Right lobe of liver (tissue), 6 donors: ENCODE data around the gene SMIM3. TPM values are rescaled to one million over a fixed set of nuclear protein-coding genes. Genes with fewer than 3 reads are reported as not detected.

Experiments
- ATAC-seq, 4 donors: fragments of 200-7000 bp; cut with Tn5 transposase; one replicate each; pipeline ENCODE4 v1.9.1; 2020; ENCODE audit warnings: mild to moderate bottlenecking in 4 of 4, moderate library complexity in 4 of 4
- DNase-seq, 3 donors: peaks; one replicate each; pipeline ENCODE4 v3.0.0-alpha.2; 2020
- H3K27ac ChIP-seq, 3 donors: fragments of 200-600 bp; one replicate each; pipeline ENCODE4 v1.8.0; 2022
- H3K27me3 ChIP-seq, 2 donors: fragments of 200-600 bp; one replicate each; pipeline ENCODE4 v1.8.0; 2022
- H3K36me3 ChIP-seq, 4 donors: fragments of 200-600 bp; sonication (generic) in 1 of 4; one replicate each; pipeline versions ENCODE4 v1.5.1 to v1.8.0; 2017 to 2022; ENCODE audit warnings: control low read depth in 1 of 4
- H3K4me1 ChIP-seq, 4 donors: fragments of 200-600 bp; sonication (generic) in 1 of 4; one replicate each; pipeline versions ENCODE4 v1.5.1 to v1.8.0; 2017 to 2022; ENCODE audit warnings: control low read depth in 1 of 4
- H3K4me3 ChIP-seq, 3 donors: fragments of 200-600 bp; one replicate each; pipeline ENCODE4 v1.8.0; 2022
- H3K9me3 ChIP-seq, 4 donors: fragments of 200-600 bp; sonication (generic) in 1 of 4; one replicate each; pipeline versions ENCODE4 v1.5.1 to v1.8.0; 2017 to 2022; ENCODE audit warnings: control low read depth in 1 of 4
- CTCF ChIP-seq, 4 donors: fragments of 200-600 bp in 3 of 4; fragments of 450-650 bp in 1 of 4; IDR thresholded peaks; one replicate each; pipeline versions ENCODE4 v1.5.1 to v1.8.0; 2016 to 2022; ENCODE audit warnings: antibody characterized with exemption in 4 of 4, mild to moderate bottlenecking in 2 of 4
- POLR2A ChIP-seq: fragments of 450-650 bp; IDR thresholded peaks from one replicate; pipeline ENCODE4 v1.6.1; 2017; ENCODE audit warnings: antibody characterized with exemption, mild to moderate bottlenecking
- WGBS: methylation state at CpG from one replicate; pipeline ENCODE4 v1.1.6; 2018; ENCODE audit warnings: low coverage, low lambda C conversion rate; ENCODE audit not compliant: insufficient coverage; ENCODE audit errors: missing lambda C conversion rate; 5-methylcytosine and 5-hydroxymethylcytosine counted together
- intact Hi-C, 2 donors: fragments of 100-400 bp; cut with DNase I; formaldehyde crosslinking; loops; one replicate each; pipeline versions ENCODE4 v1.11.2 to v1.14.1; 2022
- total RNA-seq, 6 experiments: library from RNA; depleted of rRNA in 2 of 6; stranded (reverse); fragments of >200 nt in 2 of 6; fragmentation: NEBNext Ultra II Directional in 3 of 6; extraction: Animal tissue kit (Norgen Biotek cat#: 25700) in 3 of 6; gene quantifications; one replicate each; pipeline versions ENCODE4 v1.1.0 to v1.2.4, GENCODE V29; 2016 to 2023
- donor health status: DM: no; HTN: yes; CAD: no.
- donor health status: DM: no; HTN: no; CAD: no.
- donor health status: DM: no; HTN: no; CAD: no.
- donor health status: DM: no; HTN: yes; CAD: no.
- donor health status: DM: no; HTN: yes; CAD: no.

Gene SMIM3
- total RNA-seq, 6 experiments from 2014 or later: 1.3 to 8.7 (median 3.6) TPM

DNA sequence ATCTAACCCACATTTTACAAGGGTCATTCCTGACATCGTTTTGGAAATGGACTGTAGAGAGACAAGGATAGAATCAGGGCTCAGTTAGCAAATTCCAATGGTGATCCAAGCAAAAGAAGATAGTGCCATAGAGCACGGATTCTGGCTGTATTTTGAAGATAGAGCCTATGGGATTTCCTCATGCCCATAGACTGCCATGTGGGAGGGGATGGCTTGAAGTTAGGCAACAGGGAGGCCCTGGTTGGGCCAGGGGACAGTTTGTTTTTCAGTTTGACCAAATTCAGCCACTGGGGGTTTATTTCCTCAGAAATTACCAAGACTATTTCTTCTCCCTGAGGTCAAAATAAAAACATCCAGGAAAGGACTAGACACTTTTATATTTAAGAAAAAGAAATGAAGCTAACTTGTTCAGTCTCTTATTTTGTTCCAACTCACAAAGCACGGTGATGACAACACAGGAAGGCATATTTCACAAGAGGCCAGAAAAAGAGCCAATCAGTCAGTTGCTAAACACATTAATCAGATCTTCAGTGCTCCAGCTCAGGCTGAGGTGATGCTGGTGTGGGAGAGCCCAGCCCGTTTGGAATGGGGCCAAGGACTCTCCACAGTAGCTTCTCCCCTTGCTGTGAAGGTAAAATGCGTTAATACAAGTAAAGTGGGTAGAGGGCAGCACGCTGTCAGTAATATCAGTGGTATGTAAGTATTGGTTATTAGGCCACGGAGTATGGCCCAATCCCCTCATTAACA, 15.4 kb upstream of the SMIM3 start:
- Histone ChIP-seq H3K4me1 (peaks cover 0 to 11% (median 0%) of the 10 kb centered on the region in 4 donors), H3K36me3 (no peaks in the 10 kb centered on the region), H3K4me3 (no peak overlapping the region), H3K27me3 (no peaks in the 10 kb centered on the region), H3K27ac (peak overlapping the region in 2 of 3 donors; percentile 56 to 70), H3K9me3 (no peaks in the 10 kb centered on the region)
- ATAC-seq: peak; percentile 4 to 58 (median 26)
- DNase-seq: peak; percentile 71 to 80 (median 75)
- intact Hi-C loops: no loop called here
- TF ChIP-seq CTCF (IDR thresholded peaks at IDR 0.05): no peak
- TF ChIP-seq POLR2A: peak; percentile 20
- 23% methylated on average over 7 of the region's 7 CpGs for WGBS

- no peak for TF ChIP-seq CTCF (IDR thresholded peaks at IDR 0.05)
- TF ChIP-seq POLR2A: no peak
- ATAC-seq: peak in 1 of 4 donors; percentile 44
- no peaks in the 10 kb centered on the region for H3K36me3 ChIP-seq
- no peak overlapping the region for H3K4me3 ChIP-seq
- WGBS: 71% methylated on average over 2 of the region's 2 CpGs
- no peaks in the 10 kb centered on the region for H3K27me3 ChIP-seq
- no peaks in the 10 kb centered on the region for H3K9me3 ChIP-seq
- intact Hi-C loops: no loop called here
- H3K4me1 ChIP-seq: peaks cover 0 to 11% (median 0%) of the 10 kb centered on the region in 4 donors
- no peak overlapping the region for H3K27ac ChIP-seq
- DNase-seq: no peak
These were observed 14.0 kb upstream of the SMIM3 start for GRCh38 chr5:150764530-150764929.

DNA sequence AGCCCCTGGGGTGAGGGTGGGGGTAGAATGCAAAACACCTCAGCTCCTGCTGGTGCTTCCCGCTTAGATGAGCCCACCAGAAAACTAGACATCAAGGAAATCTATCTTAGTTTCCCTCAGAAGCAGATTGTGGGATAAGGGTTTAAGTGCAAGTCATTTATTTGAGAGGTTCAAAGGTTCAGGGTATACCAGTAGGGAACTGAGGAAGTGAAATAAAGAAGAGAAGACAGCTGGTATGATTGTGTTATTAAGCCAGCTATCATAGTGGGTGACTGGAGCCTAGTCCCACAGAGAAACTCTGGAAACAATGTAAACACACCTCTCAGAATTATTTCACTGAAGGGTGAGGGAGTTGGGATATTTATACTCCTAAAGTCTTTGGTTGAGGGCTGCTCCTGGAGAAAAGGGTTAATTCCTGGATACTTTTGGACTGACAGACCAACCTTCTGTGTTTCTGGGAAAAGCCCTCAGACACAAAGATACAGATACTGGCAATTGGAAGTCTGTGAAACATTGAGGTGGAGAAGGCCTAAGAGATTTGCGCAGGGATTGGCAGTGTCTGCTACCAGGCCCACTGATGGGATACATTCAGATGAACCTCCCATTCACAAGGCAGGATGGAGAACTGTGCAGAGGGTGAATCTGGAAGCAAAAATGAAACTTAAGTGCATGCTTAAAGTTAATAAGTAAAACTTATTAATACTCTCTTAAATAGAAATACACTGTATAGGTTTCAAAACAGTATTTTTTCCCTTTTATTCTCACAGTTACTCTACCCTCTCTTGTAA, 13.4 kb upstream of the SMIM3 start:
- no peaks in the 10 kb centered on the region for H3K27me3 ChIP-seq
- intact Hi-C loops: no loop called here
- TF ChIP-seq CTCF (IDR thresholded peaks at IDR 0.05) (no peak), POLR2A (no peak)
- 92% methylated on average over 2 of the region's 2 CpGs for WGBS
- no peak overlapping the region for H3K4me3 ChIP-seq
- no peaks in the 10 kb centered on the region for H3K36me3 ChIP-seq
- no peak overlapping the region for H3K27ac ChIP-seq
- peaks cover 0 to 11% (median 0%) of the 10 kb centered on the region in 4 donors for H3K4me1 ChIP-seq
- no peak for DNase-seq
- peak in 3 of 4 donors; percentile 13 to 37 (median 33) for ATAC-seq
- H3K9me3 ChIP-seq: no peaks in the 10 kb centered on the region

DNA sequence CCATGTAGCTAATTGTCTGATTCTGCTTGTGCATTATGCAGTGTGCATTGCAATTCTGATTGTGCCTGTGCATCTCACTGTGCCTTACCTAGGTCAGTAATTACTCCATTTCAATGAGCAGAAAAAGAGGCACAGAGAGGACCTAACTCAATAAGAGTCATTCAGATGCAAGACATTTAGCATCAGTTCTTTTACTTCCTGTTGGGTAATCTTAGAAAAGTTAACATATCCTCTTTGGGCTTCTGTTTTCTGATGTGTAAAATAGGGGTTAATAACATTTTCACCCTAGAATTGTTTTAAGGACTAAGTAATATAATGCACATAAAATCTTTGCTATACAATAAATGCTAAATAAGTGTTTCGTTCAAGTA, 12.8 kb upstream of the SMIM3 start:
- no peak for DNase-seq
- no peak overlapping the region for H3K4me3 ChIP-seq
- peaks cover 0 to 11% (median 0%) of the 10 kb centered on the region in 4 donors for H3K4me1 ChIP-seq
- intact Hi-C loops: no loop called here
- no peak for ATAC-seq
- 80% methylated on average over 1 of the region's 1 CpG for WGBS
- no peaks in the 10 kb centered on the region for H3K27me3 ChIP-seq
- no peaks in the 10 kb centered on the region for H3K36me3 ChIP-seq
- no peaks in the 10 kb centered on the region for H3K9me3 ChIP-seq
- H3K27ac ChIP-seq: no peak overlapping the region
- TF ChIP-seq CTCF (IDR thresholded peaks at IDR 0.05) (no peak), POLR2A (no peak)
